Transverse colon (tissue), 4 donors: ENCODE measurements around the gene DMRTC2. TPM values are rescaled to one million over a fixed set of nuclear protein-coding genes. Genes with fewer than 3 reads are reported as not detected.

Experiments
- DNase-seq: peaks from one replicate; pipeline ENCODE4 v3.0.0-alpha.2; 2019
- H3K27ac ChIP-seq, 4 donors: fragments of 200-600 bp; sonication (generic); 2 replicates each; pipeline ENCODE4 v1.5.1; 2016 to 2018; ENCODE audit warnings: inconsistent platforms in 4 of 4
- H3K27me3 ChIP-seq: fragments of 200-600 bp; sonication (generic); 2 replicates; pipeline ENCODE4 v1.5.1; 2017; ENCODE audit warnings: inconsistent platforms
- H3K36me3 ChIP-seq, 4 donors: fragments of 200-600 bp; sonication (generic); 2 replicates each; pipeline ENCODE4 v1.5.1; 2017 to 2019; ENCODE audit warnings: inconsistent platforms in 4 of 4
- H3K4me1 ChIP-seq, 4 donors: fragments of 200-600 bp; sonication (generic); 2 replicates each; pipeline ENCODE4 v1.5.1; 2017 to 2020; ENCODE audit warnings: inconsistent platforms in 4 of 4
- H3K4me3 ChIP-seq, 4 donors: fragments of 200-600 bp; sonication (generic); 1 replicate in 1 of 4; 2 replicates in 3 of 4; pipeline versions ENCODE4 v1.5.1 to v1.6.1; 2017 to 2019; ENCODE audit warnings: inconsistent platforms in 4 of 4
- H3K9me3 ChIP-seq, 2 donors: fragments of 200-600 bp; sonication (generic); 2 replicates each; pipeline ENCODE4 v1.5.1; 2017 to 2019; ENCODE audit warnings: inconsistent platforms in 2 of 2
- CTCF ChIP-seq, 5 experiments: fragments of 200-600 bp in 3 of 5; fragments of 450-650 bp in 2 of 5; sonication (generic) in 3 of 5; IDR thresholded peaks; 1 replicate in 2 of 5; 2 replicates in 3 of 5; pipeline ENCODE4 v1.5.1; 2016 to 2017; ENCODE audit warnings: antibody characterized with exemption in 5 of 5, inconsistent platforms in 3 of 5, mild to moderate bottlenecking in 2 of 5, moderate library complexity in 1 of 5
- EP300 ChIP-seq: sonication (generic); formaldehyde crosslinking; IDR thresholded peaks from one replicate; pipeline ENCODE4 v1.6.1; 2017; ENCODE audit warnings: antibody characterized with exemption, low read depth
- POLR2A ChIP-seq: fragments of 450-650 bp; IDR thresholded peaks from one replicate; pipeline ENCODE4 v1.6.1; 2016; ENCODE audit warnings: antibody characterized with exemption, mild to moderate bottlenecking, moderate library complexity
- POLR2AphosphoS5 ChIP-seq, 3 donors: sonication (generic); formaldehyde crosslinking; IDR thresholded peaks; one replicate each; pipeline ENCODE4 v1.6.1; 2016; ENCODE audit warnings: antibody characterized with exemption in 3 of 3
- WGBS, 2 donors: methylation state at CpG; one replicate each; pipeline ENCODE4 v1.1.5; 2018; ENCODE audit warnings: low coverage in 1 of 2; 5-methylcytosine and 5-hydroxymethylcytosine counted together
- in situ Hi-C, 4 donors: fragments of 200-750 bp; cut with MboI; loops; one replicate each; pipeline versions ENCODE4 v1.15.0 to v1.15.1; 2017; ENCODE audit warnings: low sequenced_read_pairs in 3 of 4, low pct_ligation_motif_present in 1 of 4, low pct_unique_long_range_greater_than_20kb in 1 of 4
- intact Hi-C: fragments of 100-400 bp; cut with DNase I; formaldehyde crosslinking; loops from one replicate; pipeline ENCODE4 v1.15.1; 2023; ENCODE audit warnings: low total_unique reads
- total RNA-seq, 4 donors: library from RNA; depleted of rRNA; stranded (reverse); fragments of >200 nt; gene quantifications; one replicate each; pipeline ENCODE4 v1.1.0, GENCODE V29; 2016

Gene DMRTC2
- total RNA-seq, 4 donors from 2014 or later: not detected

- no peak overlapping the region for H3K27ac ChIP-seq
- H3K36me3 ChIP-seq: peaks cover 0 to 35% (median 14%) of the 10 kb centered on the region in 4 donors
- peaks cover 34 to 74% (median 46%) of the 10 kb centered on the region in 4 donors for H3K4me1 ChIP-seq
- DNase-seq: no peak
- TF ChIP-seq CTCF (IDR thresholded peaks at IDR 0.05) (no peak), POLR2AphosphoS5 (IDR thresholded peaks at IDR 0.05) (no peak), EP300 (no peak), POLR2A (no peak)
- in situ Hi-C loops: no loop called here
- 84% methylated on average over 5 of the region's 5 CpGs; no CpG with 5 or more reads in 1 of the 2 donors for WGBS, 2 donors
- intact Hi-C loops: no loop called here
- no peaks in the 10 kb centered on the region for H3K9me3 ChIP-seq
- H3K4me3 ChIP-seq: no peak overlapping the region
- no peaks in the 10 kb centered on the region for H3K27me3 ChIP-seq
Measured at GRCh38 chr19:41864374-41864773, 19.5 kb downstream of the DMRTC2 start.

- no peaks in the 10 kb centered on the region for H3K9me3 ChIP-seq
- H3K27me3 ChIP-seq: no peaks in the 10 kb centered on the region
- WGBS, 2 donors: 88% methylated on average over 3 of the region's 3 CpGs; no CpG with 5 or more reads in 1 of the 2 donors
- in situ Hi-C loops (no loop called here), intact Hi-C loops (no loop called here)
- DNase-seq: no peak
- H3K4me3 ChIP-seq: no peak overlapping the region
- H3K36me3 ChIP-seq: peaks cover 0 to 42% (median 18%) of the 10 kb centered on the region in 4 donors
- no peak for TF ChIP-seq POLR2AphosphoS5 (IDR thresholded peaks at IDR 0.05)
- TF ChIP-seq EP300: no peak
- TF ChIP-seq POLR2A: no peak
- no peak for TF ChIP-seq CTCF (IDR thresholded peaks at IDR 0.05)
- H3K27ac ChIP-seq: no peak overlapping the region
- H3K4me1 ChIP-seq: peaks cover 30 to 86% (median 50%) of the 10 kb centered on the region in 4 donors
Measured at GRCh38 chr19:41866284-41866683, 21.4 kb downstream of the DMRTC2 start.

GRCh38 chr19:41868120-41868988, 23.5 kb downstream of the DMRTC2 start:
- 49 to 90% methylated on average over 2 to 10 of the region's 10 CpGs for WGBS, 2 donors

More at GRCh38 chr19:41868120-41868988, 23.5 kb downstream of the DMRTC2 start:
- Histone ChIP-seq H3K27me3 (no peaks in the 10 kb centered on the region), H3K9me3 (no peaks in the 10 kb centered on the region), H3K4me1 (peaks cover 11 to 81% (median 32%) of the 10 kb centered on the region in 4 donors), H3K27ac (peak overlapping the region; percentile 8 to 35 (median 20)), H3K4me3 (no peak overlapping the region), H3K36me3 (peaks cover 0 to 32% (median 15%) of the 10 kb centered on the region in 4 donors)
- in situ Hi-C loops: no loop called here
- peak; percentile 37 for DNase-seq
- intact Hi-C loops: no loop called here
- TF ChIP-seq POLR2AphosphoS5 (IDR thresholded peaks at IDR 0.05) (no peak), POLR2A (no peak), CTCF (IDR thresholded peaks at IDR 0.05) (no peak), EP300 (no peak)
